Kasumi-1 (cell line): Measurements from ENCODE around the gene EEIG1.

Experiments used
- DNase-seq, 2 experiments: peaks; one replicate each; lab custom pipeline; 2025; lab: John Stamatoyannopoulos, UW

The EEIG1 gene

GRCh38 chr9:127941062-127941960, 39.5 kb downstream of the EEIG1 start:
- no peak for DNase-seq

- DNase-seq = no peak
These were observed 40.2 kb downstream of the EEIG1 start for GRCh38 chr9:127940593-127940992.

- no peak for DNase-seq
These were observed 42.5 kb downstream of the EEIG1 start for GRCh38 chr9:127938298-127938690.

- peak; percentile 84 to 86 for DNase-seq
These were observed 43.1 kb downstream of the EEIG1 start, which contains the start of gene DPM2 for GRCh38 chr9:127937388-127938297. Gene DPM2 (minus strand): TSS chr9:127937854. CDS start chr9:127937820, 34 bp downstream.

GRCh38 chr9:127937056-127937387, 43.8 kb downstream of the EEIG1 start:
- no peak for DNase-seq

GRCh38 chr9:127936347-127936852, 44.4 kb downstream of the EEIG1 start:
- no peak for DNase-seq

- DNase-seq = no peak
These were observed 45.0 kb downstream of the EEIG1 start for GRCh38 chr9:127935765-127936221.

- no peak for DNase-seq
These were observed 45.8 kb downstream of the EEIG1 start for GRCh38 chr9:127934986-127935385.

- DNase-seq = no peak
These were observed 46.5 kb downstream of the EEIG1 start for GRCh38 chr9:127934248-127934647.

GRCh38 chr9:127931092-127931881, 49.5 kb downstream of the EEIG1 start:
- no peak for DNase-seq
